ENCODE results near the gene TMEM203. TPM values are rescaled to one million over a fixed set of nuclear protein-coding genes. Genes with fewer than 3 reads are reported as not detected.

Gene TMEM203
- total and polyA plus RNA-seq, 2 of the 4 experiments (the other 2 are of a cell fraction) = 18.8 to 40.6 TPM

DNA sequence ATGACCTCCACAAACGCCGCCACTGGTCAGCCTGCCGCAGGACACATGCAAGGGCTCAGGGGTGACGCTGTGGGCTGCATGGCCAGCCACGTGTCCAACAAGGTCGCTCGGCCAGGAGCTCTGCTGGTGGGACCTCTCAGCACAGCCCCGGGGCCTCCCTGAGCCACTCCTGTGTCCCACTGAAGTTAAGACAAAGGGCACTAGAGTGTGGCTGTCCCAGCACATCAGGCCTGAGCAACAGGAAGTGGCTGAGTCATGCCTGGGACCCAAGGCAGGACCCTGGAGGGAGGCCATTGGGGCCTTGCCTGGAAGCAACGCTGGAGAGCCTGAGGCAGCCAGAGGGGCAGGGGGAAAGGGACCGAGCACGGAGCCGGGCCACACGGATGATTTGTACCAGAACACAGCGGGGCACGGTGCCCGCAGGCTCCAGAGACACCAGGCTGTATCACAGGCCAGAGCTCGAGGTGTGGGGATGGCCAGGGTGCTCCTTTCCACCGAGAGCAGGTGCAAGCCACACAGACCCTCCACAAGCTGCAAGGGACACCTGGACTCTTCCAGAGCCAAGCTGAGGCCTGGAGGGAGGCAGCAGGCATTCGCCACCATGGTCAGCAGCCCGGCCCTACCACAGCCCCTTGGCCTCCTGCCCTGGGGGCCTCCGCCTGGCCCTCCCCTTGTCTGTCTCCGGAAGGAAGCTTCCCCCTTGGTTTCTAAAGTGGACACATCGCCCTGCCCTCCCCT is 27.1 kb downstream of the TMEM203 start:
- 92% methylated on average over 15 of the region's 23 CpGs; no CpG with 5 or more reads in 1 of the 2 experiments for WGBS, 2 experiments (ENCODE audit: extremely low coverage in 2 of 2, insufficient read length in 1 of 2)
- no peak overlapping the region for H3K56ac ChIP-seq (ENCODE audit: extremely low read depth, insufficient read depth, low read length)

More for the DNA sequence above, 27.1 kb downstream of the TMEM203 start:
- Histone ChIP-seq H3K9me3 (ENCODE audit: control insufficient read depth, insufficient read depth, low read length) (no peaks in the 10 kb centered on the region), H3K9me1 (ENCODE audit: insufficient read depth, low read length) (0 out of 2 replicates have a peak, but pooled peaks cover 2% of the 10 kb centered on the region), H2AFZ (replicated peaks; ENCODE audit: low read length, poor library complexity) (no peak overlapping the region), H2AK5ac (ENCODE audit: low read depth, low read length) (no peak overlapping the region), H4K20me1 (ENCODE audit: insufficient read depth, low read length) (no peaks in the 10 kb centered on the region; the same call in 1 of the 2 replicates), H2AK9ac (replicated peaks; ENCODE audit: low read depth, low read length, poor library complexity) (peak overlapping the region; percentile 71), H2BK20ac (ENCODE audit: low read depth, low read length) (no peak overlapping the region), H2BK120ac (ENCODE audit: low read depth, low read length) (no peak overlapping the region), H4K5ac (ENCODE audit: low read depth, low read length) (no peak overlapping the region), H3K4ac (ENCODE audit: low read depth, low read length) (no peak overlapping the region; the same call in 1 of the 2 replicates), H3K27ac (ENCODE audit: insufficient read depth, low read length) (no peak overlapping the region), H3K23ac (ENCODE audit: low read depth, low read length) (no peak overlapping the region), H4K91ac (ENCODE audit: insufficient read depth, low read depth, low read length) (no peak overlapping the region), H3K4me1 (ENCODE audit: control insufficient read depth, insufficient read depth, low read length) (no peaks in the 10 kb centered on the region; the same call in 1 of the 2 replicates), H2BK5ac (ENCODE audit: low read depth, low read length, poor library complexity, severe bottlenecking) (no peak overlapping the region), H3K14ac (replicated peaks; ENCODE audit: low read depth, low read length) (no peak overlapping the region), H4K8ac (ENCODE audit: low read depth in 2 of 2, low read length in 2 of 2) (no peak overlapping the region), H3K4me3 (ENCODE audit: insufficient read depth, low read depth, low read length) (no peak overlapping the region), H3K9ac (ENCODE audit: low read depth, low read length) (no peak overlapping the region), H3K79me1 (ENCODE audit: low read depth in 1 of 2, low read length in 2 of 2) (no peaks in the 10 kb centered on the region), H3K18ac (ENCODE audit: low read depth, low read length) (no peak overlapping the region), H3K4me2 (ENCODE audit: low read depth, low read length) (no peak overlapping the region), H3K36me3 (ENCODE audit: control insufficient read depth, insufficient read depth, low read length) (peaks cover 51% of the 10 kb centered on the region), H2BK15ac (ENCODE audit: low read depth, low read length) (no peak overlapping the region), H3K27me3 (ENCODE audit: control insufficient read depth, insufficient read depth, low read length) (no peaks in the 10 kb centered on the region)
- no TSS peak for BruUV-seq (replicated peaks)
- ChIA-PET POLR2A (ENCODE audit: unreplicated experiment) (no interaction called here), CTCF (no interaction called here)
- dilution Hi-C loops (cut with HindIII; ENCODE audit: low sequenced_read_pairs, unreplicated experiment) = no loop called here
- TF ChIP-seq RAD21 (IDR thresholded peaks at IDR 0.05; ENCODE audit: low read length) (no peak), MXI1 (IDR thresholded peaks at IDR 0.05; ENCODE audit: borderline replicate concordance, low read depth, low read length) (no peak), CTCF (conservative IDR thresholded peaks at IDR 0.05; ENCODE audit: low read depth, low read length) (no peak), RFX5 (IDR thresholded peaks at IDR 0.05; ENCODE audit: low read depth, low read length) (no peak), SMC3 (IDR thresholded peaks at IDR 0.05; ENCODE audit: low read depth, low read length) (no peak), POLR2A (IDR thresholded peaks at IDR 0.05; ENCODE audit: low read depth, low read length) (no peak), RCOR1 (IDR thresholded peaks at IDR 0.05; ENCODE audit: insufficient replicate concordance, low read length) (no peak)
- TF ChIP-seq, protein P1, sequence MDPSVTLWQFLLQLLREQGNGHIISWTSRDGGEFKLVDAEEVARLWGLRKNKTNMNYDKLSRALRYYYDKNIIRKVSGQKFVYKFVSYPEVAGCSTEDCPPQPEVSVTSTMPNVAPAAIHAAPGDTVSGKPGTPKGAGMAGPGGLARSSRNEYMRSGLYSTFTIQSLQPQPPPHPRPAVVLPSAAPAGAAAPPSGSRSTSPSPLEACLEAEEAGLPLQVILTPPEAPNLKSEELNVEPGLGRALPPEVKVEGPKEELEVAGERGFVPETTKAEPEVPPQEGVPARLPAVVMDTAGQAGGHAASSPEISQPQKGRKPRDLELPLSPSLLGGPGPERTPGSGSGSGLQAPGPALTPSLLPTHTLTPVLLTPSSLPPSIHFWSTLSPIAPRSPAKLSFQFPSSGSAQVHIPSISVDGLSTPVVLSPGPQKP (IDR thresholded peaks at IDR 0.05; ENCODE audit: borderline replicate concordance, low read depth, low read length) = no peak
- DNase-seq (no peak), ATAC-seq (ENCODE audit: low read depth) (no peak)
- in situ Hi-C loops (cut with MboI; ENCODE audit: low sequenced_read_pairs) = no loop called here
- intact Hi-C loops (cut with micrococcal nuclease) = no loop called here

All from IMR-90 (cell line).